Kidney capillary endothelial cell (primary cell): ENCODE measurements around the gene CD63.

Experiments
- DNase-seq: peaks from one replicate; pipeline ENCODE4 v3.0.0-alpha.2; 2018; ENCODE audit warnings: low spot score

The CD63 gene

DNA sequence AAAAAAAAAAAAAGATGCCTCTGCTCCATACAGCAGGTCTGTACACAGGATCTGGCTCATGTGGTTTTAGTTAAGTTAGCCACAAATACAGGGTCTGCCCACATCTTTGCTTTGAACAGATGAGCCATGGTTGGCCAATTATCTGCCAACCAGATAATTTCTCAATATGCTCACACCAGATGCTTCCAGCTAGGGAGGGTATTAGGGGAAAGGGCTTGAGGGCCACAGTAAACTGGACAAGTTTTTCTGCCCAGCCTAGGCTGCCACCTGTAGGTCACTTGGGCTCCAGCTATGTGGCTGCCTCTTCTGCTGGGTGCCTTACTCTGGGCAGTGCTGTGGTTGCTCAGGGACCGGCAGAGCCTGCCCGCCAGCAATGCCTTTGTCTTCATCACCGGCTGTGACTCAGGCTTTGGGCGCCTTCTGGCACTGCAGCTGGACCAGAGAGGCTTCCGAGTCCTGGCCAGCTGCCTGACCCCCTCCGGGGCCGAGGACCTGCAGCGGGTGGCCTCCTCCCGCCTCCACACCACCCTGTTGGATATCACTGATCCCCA lies 7.8 kb downstream of the CD63 start:
- DNase-seq, result peak; percentile 86

DNA sequence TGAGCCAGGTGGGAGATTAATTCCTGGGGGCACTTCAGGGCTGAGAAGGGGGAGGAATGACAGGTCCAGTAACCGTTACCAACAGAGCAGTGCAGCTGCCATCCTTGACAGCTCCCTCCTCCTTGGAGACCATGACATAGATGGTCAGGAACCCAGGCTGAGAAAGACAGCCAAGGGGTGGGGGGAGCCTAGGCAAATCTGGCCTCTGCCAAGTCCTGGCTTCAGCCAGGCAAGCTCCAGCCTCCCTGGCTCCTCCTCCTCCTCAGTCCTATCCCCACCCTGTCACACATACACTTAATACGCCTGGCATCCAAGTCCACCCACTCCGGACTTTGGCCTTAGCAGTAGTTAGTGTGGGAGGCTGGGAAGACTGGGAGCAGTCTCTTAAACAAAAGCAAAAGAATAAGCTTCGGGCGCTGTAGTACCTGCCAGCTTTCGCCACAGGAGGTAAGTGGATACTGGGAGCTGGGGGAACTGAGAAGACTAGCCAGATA lies 8.7 kb downstream of the CD63 start, which contains the start of gene RDH5:
Gene RDH5 (plus strand): TSS at position 323 of the 494 bp plus-strand sequence. CDS start 792 bp downstream, outside the sequence.
- no peak for DNase-seq

DNA sequence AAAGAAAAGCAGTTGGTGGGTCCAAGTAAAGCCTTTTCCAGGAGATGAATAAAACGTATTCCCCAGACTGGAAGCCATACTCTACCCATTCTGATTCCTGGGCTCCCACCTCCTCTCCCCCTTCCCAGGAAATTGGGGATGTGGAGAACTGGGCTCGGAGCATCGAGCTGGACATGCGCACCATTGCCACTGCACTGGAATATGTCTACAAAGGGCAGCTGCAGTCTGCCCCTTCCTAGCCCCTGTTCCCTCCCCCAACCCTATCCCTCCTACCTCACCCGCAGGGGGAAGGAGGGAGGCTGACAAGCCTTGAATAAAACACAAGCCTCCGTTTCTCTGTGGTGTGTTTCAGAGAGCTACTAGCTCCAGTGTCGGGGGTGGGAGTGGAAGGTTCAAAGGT lies 9.4 kb downstream of the CD63 start:
- DNase-seq, result no peak

DNA sequence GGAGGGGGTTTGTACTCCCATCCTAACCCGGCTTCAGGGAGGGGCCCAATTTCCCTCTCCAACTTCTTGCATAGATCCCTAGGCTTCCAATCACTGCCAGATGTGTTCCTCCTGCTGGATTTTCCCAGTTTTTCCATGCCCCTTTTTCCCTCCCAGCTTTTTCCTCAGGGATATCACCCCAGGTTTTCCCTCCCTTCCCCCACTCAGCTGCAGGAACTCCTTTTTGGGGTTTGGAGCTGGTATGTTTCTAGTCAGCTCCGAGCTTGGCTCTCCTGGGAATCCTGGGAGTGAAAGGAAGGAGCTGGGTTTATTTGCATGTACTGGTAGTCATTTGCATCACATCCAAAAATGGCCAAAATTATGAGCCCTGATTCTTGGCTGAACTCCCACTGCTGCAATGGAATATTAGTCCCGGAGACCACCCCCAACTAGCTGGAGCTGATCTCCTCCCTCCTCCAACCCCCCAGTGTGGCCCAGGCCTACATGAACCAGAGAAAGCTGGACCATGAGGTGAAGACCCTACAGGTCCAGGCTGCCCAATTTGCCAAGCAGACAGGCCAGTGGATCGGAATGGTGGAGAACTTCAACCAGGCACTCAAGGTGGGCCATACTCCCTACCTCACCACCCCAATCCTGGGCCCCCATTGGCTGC lies 10.1 kb downstream of the CD63 start:
- no peak for DNase-seq

DNA sequence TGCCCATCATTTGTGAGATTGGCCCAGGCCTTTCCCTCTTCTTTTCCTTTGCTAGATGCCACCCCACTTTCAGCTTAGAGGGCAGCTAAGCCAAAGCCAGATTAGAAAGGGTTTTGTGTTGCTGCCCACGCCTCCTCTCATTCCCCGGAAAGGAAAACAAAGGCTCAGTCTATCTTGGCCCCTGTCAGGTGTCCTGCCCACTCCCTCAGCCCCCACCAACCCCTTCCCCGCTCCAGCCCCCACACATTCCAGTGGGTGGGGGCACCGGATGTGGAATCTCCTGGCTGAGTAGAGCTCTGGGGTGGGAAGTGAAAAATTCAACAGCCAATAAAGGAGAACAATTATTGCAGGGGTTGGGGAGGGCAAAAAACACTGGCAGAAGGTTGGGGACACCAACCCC lies 10.8 kb downstream of the CD63 start:
- DNase-seq, result no peak

DNA sequence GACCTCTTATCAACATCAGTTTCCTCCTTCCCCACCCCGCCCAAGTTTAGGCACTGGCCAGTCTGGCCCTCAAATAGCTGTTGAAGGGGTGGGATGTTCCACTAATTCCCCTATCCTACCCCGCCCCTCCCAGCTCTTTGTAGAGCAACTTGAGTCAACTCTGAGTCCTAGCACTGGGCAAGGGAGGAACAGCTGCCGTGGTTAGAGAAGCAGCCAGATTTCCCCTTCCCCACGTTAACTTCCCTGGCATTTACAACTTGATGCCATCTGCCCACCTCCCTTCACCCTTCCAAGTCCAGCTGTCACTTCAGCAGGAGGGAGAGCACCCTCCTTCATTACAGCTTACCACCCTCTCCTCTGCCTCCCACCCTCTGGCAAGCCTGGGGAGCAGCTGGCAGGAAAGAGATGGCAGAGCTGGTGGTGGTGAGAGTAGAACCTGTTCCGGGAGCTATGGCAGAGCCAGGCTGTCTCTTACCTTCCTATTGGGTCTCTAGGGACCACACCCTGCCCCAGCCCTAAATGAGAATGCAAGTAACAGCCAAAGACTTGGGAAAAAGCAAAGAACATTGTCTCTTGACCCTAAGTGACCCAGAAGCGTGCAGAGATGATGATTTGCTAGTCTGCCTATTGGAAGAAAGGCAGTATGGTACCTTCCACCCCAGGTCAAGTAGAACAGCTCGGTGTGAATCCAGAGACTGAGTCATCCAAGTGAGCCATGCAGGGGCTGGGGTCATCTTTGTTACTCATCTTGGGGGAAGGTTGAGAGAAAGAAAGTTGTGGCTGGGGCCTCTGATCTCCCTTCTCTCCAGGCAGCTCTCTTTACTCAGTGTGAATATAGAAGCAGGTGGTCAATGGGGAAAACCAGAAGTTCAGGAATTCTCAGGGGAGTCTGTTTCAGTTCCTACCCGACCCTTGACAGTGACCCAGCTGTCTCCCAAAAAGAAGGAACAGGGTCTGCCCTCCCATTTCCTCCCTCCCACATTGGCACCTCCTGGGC lies 11.5 kb downstream of the CD63 start:
- DNase-seq, result peak; percentile 50

DNA sequence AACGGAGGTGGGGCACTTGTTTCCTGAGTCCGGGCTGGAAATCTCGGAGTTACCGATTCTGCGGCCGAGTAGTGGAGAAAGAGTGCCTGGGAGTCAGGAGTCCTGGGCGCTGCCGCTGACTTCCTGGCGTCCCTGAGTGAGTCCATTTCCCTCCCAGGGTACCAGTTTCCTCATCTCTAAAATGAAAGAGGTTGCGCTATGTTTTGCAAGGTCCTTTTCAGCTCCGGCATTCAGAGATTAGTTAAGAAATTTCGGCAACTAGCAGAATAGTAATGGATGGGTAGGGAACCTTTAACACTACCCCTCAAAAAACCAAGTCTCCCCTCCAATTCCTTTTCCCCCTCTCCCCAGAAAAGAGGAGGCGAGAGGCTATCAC lies 12.2 kb downstream of the CD63 start:
- DNase-seq, result no peak

DNA sequence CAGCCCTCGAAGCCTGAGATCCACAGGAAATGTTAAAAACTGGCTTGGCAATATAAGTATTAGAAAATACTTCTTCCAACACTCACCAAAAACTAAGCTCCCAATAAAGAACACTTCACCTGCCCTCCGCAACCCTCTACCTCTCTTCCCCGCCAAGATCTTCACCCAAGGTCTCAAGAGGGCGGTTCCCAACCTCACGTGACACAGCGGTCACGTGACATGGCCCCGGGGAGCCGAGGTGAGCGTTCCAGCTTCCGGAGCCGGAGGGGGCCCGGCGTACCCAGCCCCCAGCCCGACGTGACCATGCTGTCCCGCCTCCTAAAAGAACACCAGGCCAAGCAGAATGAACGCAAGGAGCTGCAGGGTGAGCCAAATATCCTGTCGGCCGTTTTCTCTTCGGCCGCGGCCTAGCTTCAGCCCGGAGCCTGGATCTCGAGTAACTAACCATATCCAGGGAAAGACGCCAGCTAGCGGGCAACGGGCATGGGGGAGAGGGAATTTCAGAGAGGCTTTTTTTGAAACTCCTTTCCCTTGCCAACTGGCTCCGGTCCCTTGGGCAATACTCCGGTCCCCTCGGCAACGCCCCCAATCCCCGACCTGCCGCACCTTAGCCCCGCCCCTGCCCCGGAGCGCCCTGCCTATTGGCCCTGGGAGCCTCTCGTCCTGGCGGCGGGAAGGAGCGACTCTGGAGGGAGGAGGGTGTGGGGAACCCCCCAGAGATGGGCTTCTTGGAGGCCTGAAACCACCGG lies 12.8 kb downstream of the CD63 start, which contains the start of gene BLOC1S1:
Gene BLOC1S1 (plus strand): TSS at position 214 of the 749 bp plus-strand sequence. CDS start 6 bp downstream, at position 220.
- peak; percentile 82 for DNase-seq

DNA sequence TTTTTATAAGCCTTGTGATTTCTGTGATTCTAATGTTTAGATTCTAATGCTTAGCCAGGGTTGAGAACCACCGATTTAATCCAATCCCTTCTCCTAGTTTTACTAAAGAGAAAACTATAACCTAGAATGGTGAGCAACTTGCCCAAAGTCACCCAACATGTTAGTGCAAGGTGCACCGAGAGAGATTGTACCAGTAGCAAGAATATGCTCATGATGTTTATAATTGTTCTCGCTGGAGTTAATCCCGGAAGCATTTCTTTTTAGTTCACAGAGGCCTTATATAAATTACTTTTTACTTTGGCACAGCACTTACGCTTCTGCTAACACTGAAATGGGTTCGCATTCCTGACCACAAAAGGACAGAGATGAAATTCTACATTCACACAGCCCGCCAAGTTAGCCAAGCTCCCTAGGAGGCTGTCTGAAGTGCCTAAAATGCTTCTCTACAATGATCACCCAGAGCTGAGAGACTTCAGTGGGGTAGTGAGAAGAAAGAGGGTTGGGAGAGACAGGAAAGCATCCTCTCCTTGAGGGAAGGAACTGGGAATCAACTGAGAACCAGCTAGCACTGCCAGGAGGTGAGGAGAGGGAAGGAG lies 13.5 kb downstream of the CD63 start:
- DNase-seq, result no peak

DNA sequence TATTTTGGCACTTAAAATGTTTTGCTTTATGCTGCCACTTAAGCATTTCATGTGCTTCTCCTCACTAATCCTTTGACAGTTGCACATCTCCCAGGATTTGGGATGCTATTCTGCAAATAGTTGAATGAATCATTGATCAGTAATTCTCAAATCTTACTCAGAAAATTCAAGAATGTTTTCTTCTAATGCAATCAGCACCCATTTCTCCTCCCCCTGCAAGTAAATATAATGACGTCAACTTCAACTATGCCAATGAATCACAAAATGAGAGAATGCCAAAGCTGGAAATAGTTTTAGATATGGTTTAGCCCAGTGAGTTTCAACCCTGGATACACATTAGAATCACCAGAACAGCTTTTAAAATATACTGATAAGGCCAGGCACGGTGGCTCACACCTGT lies 15.1 kb downstream of the CD63 start:
- no peak for DNase-seq

DNA sequence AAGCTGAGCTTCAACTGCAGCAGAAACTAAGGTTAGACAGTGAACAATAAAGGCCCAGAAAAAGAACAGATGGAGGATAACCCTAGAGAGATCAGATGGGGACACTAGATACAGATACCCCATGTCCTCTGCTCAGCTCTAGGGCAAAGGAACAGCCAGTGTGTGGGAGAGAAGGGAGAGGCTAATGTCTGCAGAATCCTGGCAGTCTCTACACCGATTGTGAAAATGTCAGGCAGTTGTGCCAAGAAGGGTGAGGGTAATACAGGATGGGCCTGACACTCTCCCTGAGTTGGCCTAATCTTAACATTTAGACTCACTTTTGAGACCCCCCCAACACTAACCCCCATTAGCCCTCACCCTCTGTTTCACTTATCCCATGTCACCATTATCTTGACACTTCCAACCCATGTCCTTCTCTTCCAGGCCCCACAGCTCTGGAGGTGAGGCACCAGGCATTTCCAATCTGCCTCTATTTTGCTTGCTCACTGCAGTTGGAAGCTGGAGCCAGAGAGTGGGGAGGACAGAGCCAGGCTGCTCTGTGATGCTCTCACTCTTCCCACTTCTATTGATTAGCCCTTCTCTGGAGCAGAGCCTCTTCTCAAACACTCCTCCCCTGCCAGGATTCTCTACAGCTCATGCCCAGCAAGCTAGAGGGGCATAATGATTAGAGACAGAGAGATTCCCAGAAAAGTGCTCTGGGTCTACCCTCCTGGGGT lies 16.0 kb downstream of the CD63 start:
- no peak for DNase-seq

DNA sequence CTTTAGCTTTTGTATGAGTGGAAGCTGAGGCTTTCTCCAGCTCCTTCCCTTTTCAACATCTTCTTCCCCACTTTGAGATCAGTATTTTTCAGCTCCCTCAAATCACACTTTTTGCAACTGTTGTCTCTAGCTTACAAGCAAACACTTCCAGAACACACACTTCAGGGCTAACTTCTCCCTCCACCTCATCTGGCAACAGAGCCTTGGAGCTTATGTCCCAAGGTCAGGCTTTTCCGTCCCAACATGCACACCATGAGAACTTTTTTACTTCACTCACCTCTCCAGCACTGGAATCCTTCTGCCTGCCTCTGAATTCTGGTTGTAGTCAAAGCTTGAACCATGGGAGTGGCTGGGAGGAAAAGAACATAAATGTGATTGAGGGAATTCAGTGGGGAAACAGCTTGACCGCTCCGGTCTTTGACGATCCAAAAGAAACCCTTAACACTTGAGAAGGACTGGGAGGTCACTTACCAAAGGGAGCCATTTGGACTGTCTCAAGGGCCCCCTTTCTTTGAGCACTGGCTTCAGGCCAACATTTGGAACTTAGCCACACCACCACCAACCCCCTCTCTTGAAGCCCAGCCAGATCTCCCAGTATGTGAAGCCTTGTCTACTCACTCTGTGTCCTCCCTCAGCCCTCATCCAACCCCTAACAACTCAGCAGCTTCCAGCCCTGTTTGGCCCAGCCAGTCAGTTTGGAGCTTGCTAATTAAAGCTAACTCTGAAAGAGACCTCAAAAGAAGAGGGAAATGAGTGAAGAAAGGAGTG lies 16.8 kb downstream of the CD63 start:
- DNase-seq, result no peak

DNA sequence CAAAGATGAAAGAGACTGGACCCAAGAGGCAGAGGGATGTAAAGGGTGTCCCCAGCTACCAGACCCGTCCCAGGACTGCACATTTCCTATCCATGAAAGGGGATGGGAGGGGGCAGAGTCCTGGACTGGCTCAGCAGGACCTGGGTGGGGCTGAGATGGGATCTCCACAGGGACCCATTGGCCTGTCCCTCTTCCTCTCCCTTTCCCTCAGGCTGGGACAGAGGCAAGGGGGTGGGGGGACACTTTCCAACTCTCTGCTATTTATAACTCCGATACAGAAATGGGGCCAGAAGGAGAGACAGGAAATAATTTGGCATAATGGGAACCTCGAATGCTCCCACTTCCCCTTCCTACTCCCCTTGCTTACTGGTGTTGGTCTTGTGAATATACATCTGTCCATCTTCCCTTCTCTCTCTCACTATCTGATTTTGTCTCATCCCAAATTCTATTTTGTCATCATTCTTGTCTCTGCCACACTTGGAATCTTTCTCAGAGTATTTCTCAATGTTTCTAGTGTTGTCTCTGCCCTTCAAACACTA lies 20.0 kb downstream of the CD63 start:
- no peak for DNase-seq

DNA sequence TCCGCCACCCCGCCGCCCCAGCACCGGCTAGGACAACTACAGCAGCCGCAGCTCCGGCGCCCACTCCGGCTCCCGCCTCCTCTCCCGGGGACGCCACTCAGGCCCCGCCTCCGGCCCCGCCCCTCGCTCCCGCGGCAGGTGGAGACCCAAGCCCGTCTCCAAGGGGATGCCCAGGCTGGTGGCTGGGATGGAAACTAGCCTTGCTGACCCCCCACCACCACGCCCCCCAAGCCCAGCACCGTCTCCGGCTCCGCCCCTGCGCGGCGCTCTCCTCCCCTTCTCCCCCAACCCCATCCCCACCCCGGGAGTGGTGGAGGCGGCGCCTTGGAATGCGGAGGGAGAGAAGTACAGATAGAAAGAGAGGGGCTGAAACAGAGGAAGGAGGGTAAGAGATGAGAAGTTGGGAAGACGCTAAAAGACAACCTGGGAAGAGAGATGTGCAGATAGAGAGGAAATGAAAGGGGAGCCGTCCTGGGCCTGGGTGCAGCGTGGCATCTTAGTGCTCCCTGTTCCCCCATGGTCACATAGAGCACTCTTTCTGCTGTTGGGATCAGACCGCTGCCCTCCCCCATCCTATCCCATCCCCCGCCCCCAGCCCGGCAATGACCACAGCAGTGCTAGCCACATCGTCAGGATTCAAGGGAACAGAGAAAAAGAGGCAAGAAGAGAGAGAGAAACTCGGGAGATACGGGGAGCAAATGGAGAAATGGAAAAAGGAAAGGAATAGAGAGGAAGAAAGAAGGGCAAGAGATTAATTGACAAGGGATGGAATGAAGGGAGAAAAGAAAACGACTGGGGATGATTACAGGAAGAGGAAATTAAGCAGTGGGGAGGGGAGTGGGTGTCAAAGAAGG lies 20.7 kb downstream of the CD63 start, which contains the start of gene ITGA7:
Gene ITGA7 (minus strand): TSS at position 64 of the 854 bp plus-strand sequence. CDS start 222 bp downstream, outside the sequence.
- DNase-seq, result no peak

DNA sequence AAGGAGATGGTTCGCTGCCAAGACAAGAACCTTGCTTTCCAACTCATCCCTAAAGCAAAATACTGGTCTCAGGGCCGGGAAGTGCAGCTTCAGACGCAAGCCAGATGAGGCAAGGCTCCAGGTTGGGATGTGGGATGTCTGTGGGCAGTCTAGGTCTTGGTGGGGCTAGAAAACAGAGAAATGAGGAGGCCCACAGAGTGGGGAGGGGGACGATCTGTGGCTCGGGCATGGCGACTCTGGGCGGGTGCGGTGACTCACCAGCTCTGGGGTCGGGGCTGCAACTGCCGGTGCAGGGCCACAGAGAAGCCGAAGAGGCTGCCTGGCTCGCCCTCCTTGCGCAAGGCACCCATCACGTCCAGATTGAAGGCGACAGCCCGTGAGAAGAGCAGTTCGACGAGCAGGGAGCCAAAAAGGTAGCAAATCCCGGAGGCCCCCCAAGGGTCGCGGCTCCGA lies 21.6 kb downstream of the CD63 start:
- no peak for DNase-seq

DNA sequence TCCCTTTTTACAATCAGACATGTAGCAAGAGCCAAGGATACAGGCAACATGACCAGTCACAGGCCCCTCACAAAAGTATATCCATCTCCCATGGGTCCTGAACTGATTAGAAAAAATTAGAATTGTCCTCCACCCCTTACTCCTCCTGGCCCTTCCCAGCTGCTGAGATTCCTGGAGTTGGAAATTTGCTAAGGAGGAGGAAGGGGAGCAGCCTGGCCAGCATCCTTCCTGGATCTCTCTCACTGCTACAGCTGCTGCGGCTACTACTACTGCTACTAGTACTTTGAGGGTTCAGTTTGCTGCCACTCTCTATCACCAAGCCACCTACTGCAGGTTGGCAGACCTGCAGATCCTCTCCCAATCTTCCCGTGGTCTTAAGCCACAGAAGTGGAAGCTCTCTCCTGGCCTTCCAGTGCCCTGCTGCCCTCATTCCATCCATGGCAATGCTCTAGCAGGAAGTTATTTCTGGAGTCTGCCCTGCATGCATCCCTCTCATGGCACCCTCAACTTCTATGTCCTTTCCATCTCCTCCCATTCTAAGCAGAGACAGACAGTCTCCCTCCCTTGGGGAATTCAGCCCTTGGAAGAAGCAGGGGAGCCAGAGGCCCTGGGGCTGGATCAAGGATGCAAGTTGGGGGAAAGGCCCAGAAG lies 22.1 kb downstream of the CD63 start:
- no peak for DNase-seq

DNA sequence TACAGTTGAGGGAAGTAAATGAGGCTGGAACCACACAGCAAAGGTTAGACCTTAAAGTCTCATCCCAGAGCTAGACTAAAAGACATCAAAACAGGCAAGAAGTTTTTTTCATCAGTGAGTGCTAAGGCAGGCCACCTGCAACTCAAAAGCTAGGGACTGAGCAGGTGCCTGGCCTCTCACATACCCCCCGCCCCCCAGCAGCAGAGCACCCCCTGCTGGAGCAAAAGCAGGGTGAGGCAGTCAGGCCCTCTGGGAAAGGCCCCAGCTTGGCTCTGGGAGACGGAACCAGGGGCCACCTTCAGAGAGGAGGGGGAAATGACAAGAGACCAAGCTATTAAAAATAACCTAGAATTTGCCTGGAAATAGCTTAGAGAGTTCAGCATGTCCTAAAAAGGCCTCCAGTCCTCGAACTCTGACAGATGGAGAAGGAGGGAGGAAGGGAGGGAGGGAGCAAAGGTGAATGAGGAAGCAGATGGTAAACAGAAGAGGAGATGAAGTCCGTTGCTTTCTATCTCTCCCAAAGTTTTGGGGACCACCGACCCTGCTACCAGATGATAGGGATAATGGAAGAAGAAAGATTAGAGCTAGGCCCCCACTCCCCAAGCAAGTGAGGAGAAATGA lies 22.9 kb downstream of the CD63 start:
- no peak for DNase-seq
